Keratinocyte (primary cell): Measurements from ENCODE around the gene KCNN3. TPM values are rescaled to one million over a fixed set of nuclear protein-coding genes. Genes with fewer than 3 reads are reported as not detected.

Experiments
- DNase-seq: peaks from one replicate; pipeline ENCODE4 v3.0.0-alpha.2; 2011; ENCODE audit warnings: low read depth, missing footprints, low spot score
- FAIRE-seq: peaks from 2 replicates; lab custom pipeline; 2011; peaks lifted over from hg19 to GRCh38; lab: Jason Lieb, UNC
- H2AFZ ChIP-seq: 2 replicates; pipeline ENCODE4 v1.6.0; 2012; ENCODE audit warnings: low read length, control low read depth, inconsistent platforms; ENCODE audit not compliant: control insufficient read depth
- H3K27ac ChIP-seq: 2 replicates; pipeline ENCODE4 v1.5.1; 2011; ENCODE audit warnings: low read length; ENCODE audit not compliant: control insufficient read depth, insufficient read depth
- H3K27me3 ChIP-seq: 3 replicates; pipeline ENCODE4 v1.6.0; 2011; ENCODE audit warnings: low read length; ENCODE audit not compliant: control insufficient read depth, insufficient read depth; ENCODE audit errors: extremely low read depth
- H3K36me3 ChIP-seq, 2 experiments: 2 replicates in 1 of 2; 3 replicates in 1 of 2; pipeline ENCODE4 v1.5.1; 2011; ENCODE audit warnings: low read length in 2 of 2, mild to moderate bottlenecking in 1 of 2; ENCODE audit not compliant: control insufficient read depth in 2 of 2, insufficient read depth in 2 of 2; ENCODE audit errors: extremely low read depth in 1 of 2
- H3K4me1 ChIP-seq: 3 replicates; pipeline ENCODE4 v1.5.1; 2011; ENCODE audit warnings: low read length; ENCODE audit not compliant: control insufficient read depth, insufficient read depth; ENCODE audit errors: extremely low read depth
- H3K4me2 ChIP-seq: 3 replicates; pipeline ENCODE4 v1.6.0; 2011; ENCODE audit warnings: low read depth, low read length; ENCODE audit not compliant: control insufficient read depth, insufficient read depth; ENCODE audit errors: extremely low read depth
- H3K4me3 ChIP-seq, 3 experiments: fragments of 200-600 bp in 1 of 3; sonication (generic) in 1 of 3; 2 replicates in 2 of 3; 3 replicates in 1 of 3; pipeline ENCODE4 v1.5.1; 2011 to 2016; ENCODE audit warnings: low read length in 3 of 3, mild to moderate bottlenecking in 3 of 3, control low read depth in 2 of 3, inconsistent platforms in 1 of 3, low read depth in 1 of 3, mixed read lengths in 1 of 3, mixed run types in 1 of 3, moderate library complexity in 1 of 3; ENCODE audit not compliant: control insufficient read depth in 2 of 3, insufficient read depth in 2 of 3; ENCODE audit errors: extremely low read depth in 1 of 3
- H3K79me2 ChIP-seq: 2 replicates; pipeline ENCODE4 v1.6.0; 2012; ENCODE audit warnings: low read length; ENCODE audit not compliant: control insufficient read depth, insufficient read depth
- H3K9ac ChIP-seq: 3 replicates; pipeline ENCODE4 v1.6.0; 2011; ENCODE audit warnings: low read length; ENCODE audit not compliant: control insufficient read depth, insufficient read depth; ENCODE audit errors: extremely low read depth
- H3K9me1 ChIP-seq: 3 replicates; pipeline ENCODE4 v1.6.0; 2011; ENCODE audit warnings: low read length; ENCODE audit not compliant: control insufficient read depth, insufficient read depth; ENCODE audit errors: extremely low read depth
- H3K9me3 ChIP-seq: 2 replicates; pipeline ENCODE4 v1.5.1; 2012; ENCODE audit warnings: low read depth, low read length; ENCODE audit not compliant: control insufficient read depth
- H4K20me1 ChIP-seq: 3 replicates; pipeline ENCODE4 v1.6.0; 2011; ENCODE audit warnings: low read length; ENCODE audit not compliant: control insufficient read depth, insufficient read depth; ENCODE audit errors: extremely low read depth
- EZH2 ChIP-seq: IDR thresholded peaks from one replicate; pipeline ENCODE4 v1.6.1; 2012; ENCODE audit warnings: inconsistent platforms, mild to moderate bottlenecking, low read length, moderate library complexity
- dilution Hi-C: fragments of 300-500 bp; cut with MboI; formaldehyde crosslinking; loops from one replicate; pipeline ENCODE4 v1.7.0; 2020; ENCODE audit warnings: low sequenced_read_pairs; ENCODE audit not compliant: extremely low pct_ligation_motif_present
- polyA plus RNA-seq, 5 experiments: library from polyadenylated mRNA; depleted of rRNA in 3 of 5; stranded (reverse) in 3 of 5; stranded (forward) in 1 of 5; unstranded in 1 of 5; fragments of >200 nt; gene quantifications; 1 replicate in 1 of 5; 2 replicates in 3 of 5; 3 replicates in 1 of 5; pipeline versions ENCODE4 v1.2.1 to v1.2.3, GENCODE V29; 2011 to 2012; ENCODE audit warnings: missing spikeins in 2 of 5, low read depth in 1 of 5, low replicate concordance in 1 of 5
- TF ChIP-seq, protein P1 (sequence below), 3 experiments: IDR thresholded peaks in 1 of 3; conservative IDR thresholded peaks in 1 of 3; optimal IDR thresholded peaks in 1 of 3; 2 replicates in 2 of 3; 3 replicates in 1 of 3; pipeline versions ENCODE3 to v1.5.1; 2011; ENCODE audit warnings: low read length in 3 of 3, mild to moderate bottlenecking in 3 of 3, moderate library complexity in 2 of 3, control low read depth in 1 of 3, inconsistent platforms in 1 of 3; ENCODE audit not compliant: insufficient read depth in 2 of 3; ENCODE audit errors: extremely low read depth in 1 of 3

The KCNN3 gene
- polyA plus RNA-seq, 1 donor (not counting 4 experiments of a cell fraction or from before 2014, with no cell fraction given): 0.05 TPM

DNA sequence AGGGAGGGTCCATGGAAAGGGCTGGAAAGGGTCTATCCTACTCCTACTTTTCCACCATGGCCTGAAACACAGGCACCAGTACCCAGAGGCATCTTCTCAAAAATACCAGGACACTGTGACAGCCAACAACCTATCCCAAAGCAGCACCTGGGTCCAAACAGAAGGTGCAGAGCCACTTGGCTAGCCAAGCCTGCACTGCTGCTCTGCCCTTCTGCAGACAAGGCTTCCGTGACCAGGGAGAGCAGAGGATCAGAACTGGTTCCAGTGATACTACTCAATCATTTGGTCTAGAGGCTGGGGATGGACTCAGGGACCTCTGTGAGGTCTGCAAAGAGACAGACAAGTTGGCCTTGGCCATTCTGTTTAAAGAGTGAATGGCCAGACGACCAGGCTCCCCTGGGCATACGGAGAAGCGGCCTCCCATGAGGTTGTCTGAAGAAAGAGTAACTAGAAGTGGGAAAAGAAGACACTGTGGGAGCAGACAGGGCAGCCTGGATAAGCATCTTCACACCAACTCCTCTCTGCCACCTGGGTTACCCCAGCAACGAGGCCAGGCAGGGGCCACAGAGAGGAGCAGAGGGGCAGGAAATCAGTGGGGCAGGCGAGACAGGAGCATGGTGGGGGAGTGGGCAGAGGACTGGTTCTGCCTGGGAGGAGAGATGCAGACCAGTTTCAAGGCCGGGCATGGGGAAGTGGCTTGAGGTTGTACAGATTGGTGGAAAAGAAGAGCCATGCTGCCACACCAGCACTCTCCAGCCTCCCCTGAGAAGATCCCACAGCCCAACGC, 5.7 kb downstream of the KCNN3 start:
- Histone ChIP-seq H4K20me1 (no peaks in the 10 kb centered on the region), H3K9me3 (no peaks in the 10 kb centered on the region), H3K4me3 (no peak overlapping the region), H3K27ac (no peak overlapping the region), H3K27me3 (peaks cover 24% of the 10 kb centered on the region), H3K9me1 (no peaks in the 10 kb centered on the region), H3K4me1 (peaks cover 8% of the 10 kb centered on the region), H3K4me2 (no peak overlapping the region), H3K79me2 (no peaks in the 10 kb centered on the region), H3K9ac (no peak overlapping the region), H3K36me3 (no peaks in the 10 kb centered on the region), H2AFZ (no peak overlapping the region)
- FAIRE-seq: no peak
- dilution Hi-C loops: no loop called here
- no peak for DNase-seq
- TF ChIP-seq EZH2: no peak
- TF ChIP-seq, protein P1, sequence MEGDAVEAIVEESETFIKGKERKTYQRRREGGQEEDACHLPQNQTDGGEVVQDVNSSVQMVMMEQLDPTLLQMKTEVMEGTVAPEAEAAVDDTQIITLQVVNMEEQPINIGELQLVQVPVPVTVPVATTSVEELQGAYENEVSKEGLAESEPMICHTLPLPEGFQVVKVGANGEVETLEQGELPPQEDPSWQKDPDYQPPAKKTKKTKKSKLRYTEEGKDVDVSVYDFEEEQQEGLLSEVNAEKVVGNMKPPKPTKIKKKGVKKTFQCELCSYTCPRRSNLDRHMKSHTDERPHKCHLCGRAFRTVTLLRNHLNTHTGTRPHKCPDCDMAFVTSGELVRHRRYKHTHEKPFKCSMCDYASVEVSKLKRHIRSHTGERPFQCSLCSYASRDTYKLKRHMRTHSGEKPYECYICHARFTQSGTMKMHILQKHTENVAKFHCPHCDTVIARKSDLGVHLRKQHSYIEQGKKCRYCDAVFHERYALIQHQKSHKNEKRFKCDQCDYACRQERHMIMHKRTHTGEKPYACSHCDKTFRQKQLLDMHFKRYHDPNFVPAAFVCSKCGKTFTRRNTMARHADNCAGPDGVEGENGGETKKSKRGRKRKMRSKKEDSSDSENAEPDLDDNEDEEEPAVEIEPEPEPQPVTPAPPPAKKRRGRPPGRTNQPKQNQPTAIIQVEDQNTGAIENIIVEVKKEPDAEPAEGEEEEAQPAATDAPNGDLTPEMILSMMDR (optimal IDR thresholded peaks at IDR 0.05 in 1 of 3, IDR thresholded peaks at IDR 0.05 in 1 of 3, conservative IDR thresholded peaks at IDR 0.05 in 1 of 3; ENCODE audit: extremely low read depth in 1 of 3, insufficient read depth in 2 of 3, low read length in 3 of 3): no peak

DNA sequence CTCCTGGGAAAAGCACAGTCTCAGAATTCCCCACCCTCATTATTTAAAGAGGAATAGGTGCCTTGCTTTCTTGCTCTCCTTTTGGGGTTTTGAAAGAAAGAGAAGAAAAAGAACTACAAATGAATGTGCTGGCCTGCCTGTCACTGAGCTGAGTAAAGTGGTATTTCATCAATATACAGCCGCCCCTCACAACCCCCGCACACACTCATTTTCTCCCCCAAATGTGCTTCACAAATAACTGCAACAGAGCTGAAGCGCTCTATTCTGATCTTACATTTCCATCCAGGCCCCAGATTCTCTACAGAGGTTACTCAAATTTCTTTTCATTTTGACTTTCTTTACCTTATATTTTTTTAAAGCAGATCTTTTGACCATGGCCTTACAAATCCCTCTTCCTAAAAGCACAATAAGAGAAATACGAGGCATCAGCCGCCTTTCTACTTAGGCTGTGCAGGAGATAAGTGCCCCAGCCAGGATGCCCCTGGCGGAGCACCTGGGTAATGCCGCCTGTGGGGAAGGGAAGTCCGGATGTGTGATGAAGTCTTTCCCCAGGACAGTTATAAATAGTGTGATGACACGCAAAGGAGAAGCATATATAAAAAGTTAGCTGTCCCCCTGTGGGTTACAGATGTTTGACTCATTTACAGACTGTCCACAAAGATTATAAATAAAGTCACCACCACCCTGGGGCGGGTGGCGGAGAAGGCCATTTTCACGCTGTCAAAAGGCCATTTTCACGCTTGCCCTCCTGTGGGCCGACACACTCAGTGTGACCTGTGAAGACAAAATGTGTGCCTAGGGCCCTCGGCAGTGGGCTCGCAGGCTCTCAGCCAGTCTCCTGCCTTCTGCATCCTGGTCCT, 6.5 kb downstream of the KCNN3 start:
- dilution Hi-C loops: no loop called here
- Histone ChIP-seq H3K4me2 (no peak overlapping the region), H2AFZ (no peak overlapping the region), H3K79me2 (no peaks in the 10 kb centered on the region), H3K4me1 (peaks cover 8% of the 10 kb centered on the region), H4K20me1 (no peaks in the 10 kb centered on the region), H3K36me3 (no peaks in the 10 kb centered on the region), H3K9ac (no peak overlapping the region), H3K9me3 (no peaks in the 10 kb centered on the region), H3K4me3 (no peak overlapping the region), H3K27me3 (peaks cover 16% of the 10 kb centered on the region), H3K9me1 (no peaks in the 10 kb centered on the region), H3K27ac (no peak overlapping the region)
- TF ChIP-seq EZH2: no peak
- TF ChIP-seq, protein P1 (optimal IDR thresholded peaks at IDR 0.05 in 1 of 3, IDR thresholded peaks at IDR 0.05 in 1 of 3, conservative IDR thresholded peaks at IDR 0.05 in 1 of 3; ENCODE audit: extremely low read depth in 1 of 3, insufficient read depth in 2 of 3, low read length in 3 of 3): peak; percentile 45 to 67 (median 47)
- no peak for FAIRE-seq
- DNase-seq: no peak
